IPS-NIHi11 (cell line): ENCODE data around the gene TAX1BP3.
"Not testable (repeated sequence)": the region's sequence is repeated elsewhere in the genome, so short reads cannot be mapped to it uniquely, and the experiment has no call there.

Experiments used
- DNase-seq: peaks from one replicate; pipeline ENCODE4 v3.0.0; 2012; ENCODE audit warnings: mixed read lengths, low spot score

TAX1BP3 gene, protein sequence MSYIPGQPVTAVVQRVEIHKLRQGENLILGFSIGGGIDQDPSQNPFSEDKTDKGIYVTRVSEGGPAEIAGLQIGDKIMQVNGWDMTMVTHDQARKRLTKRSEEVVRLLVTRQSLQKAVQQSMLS

DNA sequence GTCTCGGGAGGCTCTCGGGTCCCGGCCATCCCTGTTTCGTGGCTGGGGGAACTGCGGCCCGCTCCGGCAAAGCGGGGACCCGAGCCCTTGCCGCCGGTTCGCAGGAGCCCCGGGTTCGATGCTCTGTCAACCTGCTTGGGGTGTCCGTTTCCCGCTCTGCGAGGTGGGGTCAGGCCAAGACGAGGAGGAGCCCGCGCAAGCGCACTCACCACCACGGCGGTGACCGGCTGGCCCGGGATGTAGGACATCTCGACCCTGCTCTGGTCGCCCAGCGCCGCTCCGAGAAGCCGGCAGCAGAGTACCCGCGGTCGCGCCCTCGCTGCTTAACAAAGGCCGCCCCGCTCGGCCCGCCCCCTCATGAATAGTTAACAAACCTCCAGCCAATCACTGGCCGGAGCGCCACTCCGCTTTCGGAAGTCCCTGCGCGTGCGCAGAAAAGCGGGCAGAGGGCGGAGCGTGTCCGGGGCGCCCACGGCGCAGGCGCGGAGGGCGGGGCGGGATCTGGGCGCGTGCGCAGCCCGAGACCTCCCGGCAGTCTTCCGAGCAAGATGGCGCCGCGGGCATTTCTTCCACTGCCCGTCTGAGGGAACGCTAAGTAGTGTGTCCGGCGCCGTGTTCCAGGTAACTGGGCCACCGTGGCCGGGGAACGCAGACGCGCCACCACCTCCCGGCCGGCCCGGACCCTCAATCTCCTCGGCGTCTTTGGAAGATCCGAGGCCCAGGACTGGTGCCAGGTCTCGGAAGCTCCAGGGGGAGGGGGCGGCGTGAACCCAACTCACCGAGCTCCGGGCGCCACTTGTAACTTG lies at the start of gene TAX1BP3, which contains the start of gene EMC6:
TAX1BP3 (minus strand) TSS at position 300 of the 806 bp plus-strand sequence; CDS start at position 248, 52 bp downstream.
EMC6 (plus strand) TSS at position 534 of the 806 bp plus-strand sequence. CDS start 335 bp downstream, outside the sequence.
- peak; percentile 99 for DNase-seq

DNA sequence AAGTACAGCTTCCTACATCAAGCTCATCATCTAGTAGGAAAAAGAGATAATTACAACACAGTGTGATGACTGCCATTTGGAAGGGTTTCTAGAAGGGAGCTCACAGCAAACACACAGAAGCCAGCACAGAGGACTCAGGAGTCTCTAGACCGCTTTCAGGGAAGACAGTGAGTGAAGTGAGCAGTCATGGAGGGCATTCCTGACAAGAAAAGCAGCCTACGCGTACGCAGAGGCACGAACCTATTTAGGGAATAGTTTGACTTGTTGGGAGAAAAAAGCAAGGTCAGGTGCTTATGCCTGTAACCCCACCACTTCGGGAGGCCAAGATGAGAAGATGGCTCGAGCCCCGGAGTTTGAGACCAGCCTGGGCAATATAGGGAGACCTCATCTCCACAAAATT lies 46.9 kb upstream of the TAX1BP3 start:
- DNase-seq = no peak

DNA sequence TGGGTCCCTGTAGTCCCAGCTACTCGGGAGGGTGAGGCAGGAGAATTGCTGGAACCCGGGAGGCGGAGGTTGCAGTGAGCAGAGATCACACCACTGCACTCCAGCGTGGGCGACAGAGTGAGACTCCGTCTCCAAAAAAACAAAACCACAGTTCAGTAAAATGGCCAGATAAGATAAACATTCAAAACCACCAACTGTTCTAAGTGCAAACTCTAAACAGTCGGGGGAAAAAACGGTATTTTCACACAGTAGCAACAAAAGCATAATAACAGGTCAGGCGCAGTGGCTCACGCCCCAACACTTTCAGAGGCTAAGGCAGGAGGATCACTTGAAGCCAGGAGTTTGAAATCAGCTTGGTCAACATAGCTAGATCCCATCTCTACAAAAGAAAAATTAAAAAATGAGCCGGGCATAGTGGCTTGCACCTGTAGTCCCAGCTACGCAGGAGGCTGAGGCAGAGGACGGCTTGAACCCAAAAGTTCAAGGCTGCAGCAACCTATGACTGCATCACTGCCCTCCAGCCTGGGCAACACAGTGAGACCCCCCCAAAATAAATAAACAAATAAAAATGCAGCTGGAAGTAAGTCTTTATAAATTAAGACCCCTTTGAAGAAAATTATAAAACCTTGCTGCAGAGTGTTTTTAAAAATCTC lies 44.6 kb upstream of the TAX1BP3 start:
- no peak for DNase-seq

DNA sequence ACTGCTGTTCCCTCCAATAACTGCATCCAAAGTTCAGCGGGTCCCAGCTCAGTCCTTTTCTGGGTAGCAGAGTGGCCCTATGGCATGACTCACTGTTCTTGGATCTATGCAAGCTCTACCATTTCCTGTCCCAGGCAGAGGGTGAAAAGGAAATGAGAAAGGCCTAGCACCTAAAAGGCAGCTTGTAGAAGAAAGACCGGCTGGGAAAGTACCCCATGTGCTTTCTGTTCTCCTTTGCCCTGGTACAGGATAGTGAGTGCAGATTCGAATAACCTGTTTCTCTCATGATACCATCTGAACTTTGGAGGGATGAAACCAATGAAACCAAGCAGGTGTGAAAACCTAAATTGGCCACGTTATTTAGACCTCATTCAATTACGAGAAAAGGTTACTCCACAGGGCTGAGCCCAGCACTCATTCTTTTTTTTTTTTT lies 42.6 kb upstream of the TAX1BP3 start:
- no peak for DNase-seq

DNA sequence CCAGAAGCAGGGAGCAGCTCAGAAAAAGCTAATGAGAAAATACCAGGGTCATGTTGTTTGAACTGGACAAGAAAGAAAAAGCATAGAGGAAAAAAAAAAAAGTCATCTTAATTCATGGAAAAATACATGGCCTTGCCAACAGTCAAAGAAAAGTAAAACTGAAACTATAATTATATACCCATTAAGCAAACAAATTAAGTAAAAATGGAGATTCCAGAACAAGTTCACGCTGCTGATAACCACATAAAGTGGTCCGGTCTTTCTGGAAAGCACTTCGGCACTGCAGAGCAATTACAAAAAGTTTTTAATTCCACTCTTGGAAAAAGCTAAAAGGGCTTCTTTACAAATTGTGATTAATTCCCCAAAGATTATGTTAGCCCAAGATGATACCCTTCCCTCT lies 40.0 kb upstream of the TAX1BP3 start:
- DNase-seq = no peak

DNA sequence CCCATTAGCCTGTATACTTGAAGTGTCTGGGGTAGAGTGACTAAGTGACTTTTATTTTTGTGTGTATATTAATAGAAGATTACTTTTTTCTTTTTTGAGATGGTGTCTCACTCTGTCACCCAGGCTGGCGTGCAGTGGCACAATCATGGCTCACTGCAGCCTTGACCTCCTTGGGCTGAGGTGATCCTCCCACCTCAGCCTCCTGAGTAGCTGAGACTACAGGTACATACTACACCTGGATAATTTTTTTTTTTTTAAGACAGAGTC lies 37.3 kb upstream of the TAX1BP3 start:
- DNase-seq = not testable (repeated sequence)

DNA sequence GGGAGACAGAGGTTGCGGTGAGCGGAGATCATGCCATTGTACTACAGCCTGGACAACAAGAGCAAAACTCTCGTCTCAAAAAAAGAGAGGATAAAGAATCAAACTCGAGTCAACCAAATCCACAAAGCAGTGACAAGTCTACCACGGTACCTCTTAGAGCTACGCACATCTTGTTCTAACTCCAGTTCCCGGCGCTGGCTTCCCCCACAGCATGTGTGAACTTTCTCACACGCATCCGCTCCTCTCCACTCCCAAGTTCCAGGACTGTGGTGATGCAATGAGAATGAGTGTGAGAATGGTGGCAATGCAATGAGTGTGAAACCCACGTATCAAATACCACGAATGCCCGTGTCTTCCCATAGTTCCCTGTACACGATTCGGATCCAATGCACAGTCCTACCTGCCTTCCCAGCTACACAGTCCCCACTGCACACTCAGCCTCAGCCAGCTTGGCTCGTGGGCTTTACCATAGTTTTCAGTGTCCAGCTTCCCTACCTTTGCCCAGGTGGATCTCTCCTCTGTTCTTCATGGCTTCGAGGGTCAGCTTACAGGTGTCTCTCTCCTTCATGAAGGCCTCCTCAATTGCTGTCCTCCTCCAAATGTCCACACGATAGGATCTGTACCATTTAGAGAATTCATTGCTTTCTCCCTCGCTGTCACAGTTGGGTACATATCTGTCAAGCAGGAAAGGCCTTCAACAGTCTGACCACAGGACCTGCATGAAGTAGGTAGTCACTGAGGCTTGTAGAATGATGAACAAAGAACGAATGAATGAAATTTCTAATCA lies 36.7 kb upstream of the TAX1BP3 start:
- no peak for DNase-seq

DNA sequence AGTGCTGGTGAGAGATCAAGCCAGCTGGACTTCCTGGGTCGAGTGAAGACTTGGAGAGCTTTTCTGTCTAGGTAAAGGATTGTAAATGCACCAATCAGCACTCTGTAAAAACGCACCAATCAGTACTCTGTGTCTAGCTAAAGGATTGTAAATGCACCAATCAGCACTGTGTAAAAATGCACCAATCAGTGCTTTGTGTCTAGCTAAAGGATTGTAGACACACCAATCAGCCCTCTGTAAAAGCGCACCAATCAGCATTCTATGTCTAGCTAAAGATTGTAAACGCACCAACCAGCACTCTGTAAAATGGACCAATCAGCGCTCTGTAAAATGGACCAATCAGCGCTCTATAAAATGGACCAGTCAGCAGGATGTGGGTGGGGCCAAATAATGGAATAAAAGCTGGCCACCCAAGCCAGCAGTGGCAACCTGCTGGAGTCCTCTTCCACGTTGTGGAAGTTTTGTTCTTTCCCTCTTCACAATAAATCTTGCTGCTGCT lies 33.7 kb upstream of the TAX1BP3 start:
- DNase-seq = not testable (repeated sequence)

DNA sequence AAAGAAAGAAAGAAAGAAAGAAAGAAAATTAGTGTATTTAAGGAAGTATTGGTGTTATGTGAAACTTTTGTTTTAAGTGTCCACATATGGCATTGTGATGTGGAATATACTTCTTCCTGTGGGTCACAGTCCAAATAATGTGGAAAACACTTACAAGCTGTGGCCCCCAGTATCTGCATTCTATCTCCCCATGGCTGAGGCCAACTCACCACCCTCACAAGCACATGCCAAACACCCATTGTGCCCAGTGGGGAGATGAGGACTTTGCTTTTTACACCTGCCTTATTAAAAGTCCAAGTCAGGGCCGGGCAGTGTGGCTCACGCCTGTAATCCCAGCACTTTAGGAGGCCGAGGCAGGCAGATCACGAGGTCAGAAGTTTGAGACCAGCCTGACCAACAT lies 31.6 kb upstream of the TAX1BP3 start:
- DNase-seq = no peak

DNA sequence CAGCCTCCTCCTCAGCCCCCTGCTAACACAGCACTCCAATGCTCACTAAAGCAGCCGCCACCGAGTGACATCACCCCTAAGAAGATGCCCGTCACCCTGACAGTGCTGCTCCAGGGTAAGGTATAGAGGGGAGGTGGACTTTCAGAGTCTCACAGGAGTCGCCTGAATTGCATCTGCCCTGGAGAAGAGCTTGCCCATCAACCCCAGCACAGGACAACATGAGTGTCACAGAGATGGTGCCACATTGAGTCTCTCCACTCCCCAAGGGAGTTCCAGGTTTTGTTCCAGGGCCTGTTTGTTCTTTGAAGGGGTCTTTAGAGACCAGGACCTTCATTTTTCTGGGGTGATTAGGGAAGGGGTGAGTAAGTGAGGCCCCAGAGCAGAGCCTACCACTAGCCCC lies 29.8 kb upstream of the TAX1BP3 start:
- DNase-seq = no peak

DNA sequence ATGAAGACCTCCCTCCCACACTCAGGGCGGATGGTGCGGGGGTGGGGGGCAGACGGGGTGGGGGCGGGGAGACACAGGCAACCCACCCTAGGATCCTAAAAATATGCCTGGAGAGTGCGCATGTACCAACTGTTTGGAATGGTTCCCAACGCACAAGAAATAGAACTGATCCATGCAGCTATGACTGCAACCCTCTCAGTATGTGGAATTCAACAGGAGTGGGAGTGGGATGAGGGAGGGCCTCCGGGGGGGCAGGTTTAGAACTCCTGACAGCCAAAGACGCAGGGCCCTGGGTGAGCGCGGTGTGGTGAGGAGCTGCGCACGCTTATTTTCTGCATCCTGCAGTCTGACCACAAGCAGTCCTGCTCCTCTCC lies 28.7 kb upstream of the TAX1BP3 start:
- DNase-seq = no peak

DNA sequence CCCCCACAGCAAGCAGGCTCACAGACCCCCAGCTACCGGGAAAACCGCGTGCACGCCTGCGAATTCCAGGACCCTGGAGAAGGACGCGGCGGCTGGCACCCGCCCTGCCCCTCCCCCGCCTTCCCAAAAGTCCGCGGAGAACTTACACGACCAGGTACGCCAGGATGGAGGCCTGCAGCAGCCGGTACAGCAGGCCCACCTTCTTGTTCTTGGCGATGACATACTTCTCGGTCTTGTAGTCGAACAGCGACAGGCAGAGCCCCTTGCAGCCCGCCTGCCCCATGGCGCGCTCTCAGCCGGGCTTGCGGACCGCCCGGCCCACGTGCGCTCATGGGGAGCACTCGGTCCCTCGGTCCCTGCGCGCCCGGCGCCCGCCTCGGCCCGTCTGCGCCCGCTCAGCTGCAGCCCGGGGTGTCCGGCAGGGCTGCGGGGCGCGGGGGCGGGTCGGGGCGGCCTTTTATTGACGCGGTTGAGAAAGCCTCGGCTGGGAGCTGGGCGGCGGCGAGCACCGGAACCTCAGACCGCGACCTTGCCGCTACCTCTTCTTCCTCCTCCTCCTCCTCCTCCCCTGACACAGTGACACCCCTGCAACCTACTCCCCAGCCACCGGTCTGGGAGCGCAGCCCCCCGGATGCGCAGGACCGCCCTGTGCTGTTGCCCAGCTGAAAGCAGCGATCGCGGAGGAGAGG lies 27.5 kb upstream of the TAX1BP3 start, which contains the start of gene P2RX5:
P2RX5 (minus strand) TSS at position 433 of the 689 bp plus-strand sequence; CDS start at position 283, 150 bp downstream.
- peak; percentile 76 for DNase-seq

DNA sequence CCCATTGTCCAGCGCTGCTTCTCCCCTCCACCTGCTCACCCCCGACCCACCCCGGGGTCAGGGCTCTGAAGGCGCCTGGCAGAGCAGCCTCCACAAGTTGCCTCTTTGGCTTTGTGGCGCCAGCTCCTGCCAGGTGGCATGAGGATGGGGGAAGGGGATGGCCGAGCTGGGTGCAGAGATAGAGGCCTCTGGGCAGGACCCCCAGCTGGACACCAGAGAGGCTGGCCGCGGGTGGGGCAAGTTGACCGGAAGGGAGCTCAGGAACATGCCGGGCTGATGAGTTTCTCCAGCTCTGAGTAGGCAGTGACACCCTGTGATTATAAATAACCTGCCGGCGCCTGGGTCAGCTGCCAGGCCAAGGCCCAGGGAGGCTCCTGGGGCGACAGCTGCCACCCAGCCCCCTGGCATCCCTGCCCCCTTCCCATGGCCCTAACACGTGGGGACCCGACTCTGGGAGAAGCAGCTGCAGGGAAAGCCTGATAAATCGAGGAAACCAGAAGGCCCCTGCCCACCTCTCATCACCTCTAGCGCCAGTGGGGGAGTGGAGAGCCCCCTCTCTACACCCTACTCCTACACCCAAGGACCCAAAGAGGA lies 26.8 kb upstream of the TAX1BP3 start:
- no peak for DNase-seq

DNA sequence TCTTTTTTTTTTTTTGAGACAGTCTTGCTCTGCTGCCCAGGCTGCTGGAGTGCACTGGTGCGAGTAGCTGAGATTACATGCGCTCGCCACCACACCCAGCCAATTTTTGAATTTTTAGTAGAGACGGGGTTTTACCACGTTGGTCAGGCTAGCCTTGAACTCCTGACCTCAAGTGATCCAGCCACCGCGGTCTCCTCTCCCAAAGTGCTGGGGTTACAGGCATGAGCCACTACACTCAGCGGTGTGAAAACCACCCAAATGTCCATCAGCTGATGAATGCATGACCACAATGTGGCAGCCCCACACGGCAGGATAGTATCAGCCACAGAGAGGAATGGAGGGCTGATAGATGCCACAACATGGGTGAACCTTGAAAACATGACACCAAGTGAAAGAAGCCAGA lies 25.5 kb upstream of the TAX1BP3 start:
- DNase-seq = no peak

DNA sequence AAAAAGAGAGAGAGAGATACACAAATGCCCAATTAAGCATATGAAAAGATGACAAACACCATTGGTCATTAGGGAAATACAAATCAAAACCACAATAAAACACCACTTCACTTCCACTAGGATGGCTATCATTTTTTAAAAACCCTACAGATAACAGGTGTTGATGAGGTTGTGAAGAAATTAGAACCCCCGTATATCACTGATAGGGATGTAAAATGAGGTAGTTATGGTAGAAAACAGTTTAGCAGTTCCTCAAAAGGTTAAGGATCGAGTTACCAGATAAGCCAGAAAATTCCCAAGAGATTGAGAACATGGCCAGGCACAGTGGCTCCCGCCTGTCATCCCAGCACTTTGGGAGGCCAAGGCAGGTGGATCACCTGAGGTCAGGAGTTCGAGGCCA lies 24.8 kb upstream of the TAX1BP3 start:
- DNase-seq = no peak

DNA sequence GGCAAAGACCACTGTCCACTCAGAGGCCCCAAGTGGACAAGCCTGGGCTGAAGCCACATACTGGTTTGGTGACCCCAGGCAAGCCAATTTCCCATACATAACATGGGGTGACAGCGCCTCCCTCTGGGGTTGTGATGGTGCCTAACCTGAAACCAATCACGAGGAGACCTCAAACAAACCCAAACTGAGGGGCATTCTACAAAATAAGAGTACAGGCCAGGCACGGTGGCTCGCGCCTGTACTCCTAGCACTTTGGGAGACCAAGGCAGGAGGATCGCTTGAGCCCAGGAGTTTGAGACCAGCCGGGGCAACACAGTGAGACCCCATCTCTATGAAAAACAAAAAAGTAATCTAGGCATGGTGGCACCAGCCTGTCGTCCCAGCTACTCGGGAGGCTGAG lies 24.0 kb upstream of the TAX1BP3 start:
- DNase-seq = no peak

DNA sequence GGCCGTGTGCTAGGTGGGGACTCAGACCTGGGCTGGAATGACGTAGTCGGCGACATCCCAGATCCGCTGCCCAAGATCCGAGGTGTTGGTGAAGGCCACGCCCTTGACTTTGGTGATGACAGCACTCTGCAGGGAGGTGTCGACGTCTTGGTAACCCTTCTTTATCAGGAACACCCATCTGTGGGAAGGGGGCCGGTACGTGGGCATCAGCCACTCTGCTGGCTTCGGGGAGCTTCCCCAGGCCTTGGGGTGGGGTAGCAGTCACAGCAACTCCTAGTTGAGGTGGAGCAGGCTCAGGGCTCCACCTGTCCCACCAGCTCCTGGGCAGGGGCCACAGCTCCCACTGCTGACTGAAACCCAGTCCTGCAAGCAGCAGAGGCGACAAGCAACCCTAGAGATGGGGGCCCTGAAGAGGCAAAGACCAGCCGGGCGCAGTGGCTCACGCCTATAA lies 23.3 kb upstream of the TAX1BP3 start:
- DNase-seq = peak; percentile 43

DNA sequence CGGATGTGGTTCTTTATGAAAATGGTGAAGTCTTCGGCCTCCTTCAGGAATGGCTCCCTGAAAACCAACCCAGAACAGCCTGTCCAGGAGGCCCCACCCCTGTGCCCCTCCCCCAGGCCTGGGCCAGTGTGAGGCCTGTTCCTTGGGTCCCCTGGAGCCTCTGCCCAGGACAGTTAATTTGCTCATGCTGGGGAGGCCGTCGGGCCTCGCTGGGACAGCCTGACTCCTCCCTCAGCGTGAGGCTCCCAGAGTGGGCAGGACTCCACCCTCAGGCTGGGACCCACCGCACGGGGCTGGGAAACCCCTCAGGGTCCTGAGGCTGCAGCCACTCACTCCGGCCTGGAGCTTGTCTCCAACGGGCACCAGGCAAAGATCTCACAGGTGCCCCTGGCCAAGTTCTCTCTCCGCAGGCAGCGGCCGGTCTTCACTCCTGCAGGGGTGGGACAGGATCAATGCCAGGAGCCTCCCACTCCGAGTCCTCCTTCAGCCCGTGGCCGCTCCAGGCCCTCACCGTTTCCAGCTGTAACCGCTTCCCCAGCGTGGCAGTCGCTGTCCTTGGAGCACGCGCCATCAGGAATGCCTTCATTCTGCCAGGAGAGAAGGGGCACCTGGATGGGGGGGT lies 21.8 kb upstream of the TAX1BP3 start:
- DNase-seq = no peak

DNA sequence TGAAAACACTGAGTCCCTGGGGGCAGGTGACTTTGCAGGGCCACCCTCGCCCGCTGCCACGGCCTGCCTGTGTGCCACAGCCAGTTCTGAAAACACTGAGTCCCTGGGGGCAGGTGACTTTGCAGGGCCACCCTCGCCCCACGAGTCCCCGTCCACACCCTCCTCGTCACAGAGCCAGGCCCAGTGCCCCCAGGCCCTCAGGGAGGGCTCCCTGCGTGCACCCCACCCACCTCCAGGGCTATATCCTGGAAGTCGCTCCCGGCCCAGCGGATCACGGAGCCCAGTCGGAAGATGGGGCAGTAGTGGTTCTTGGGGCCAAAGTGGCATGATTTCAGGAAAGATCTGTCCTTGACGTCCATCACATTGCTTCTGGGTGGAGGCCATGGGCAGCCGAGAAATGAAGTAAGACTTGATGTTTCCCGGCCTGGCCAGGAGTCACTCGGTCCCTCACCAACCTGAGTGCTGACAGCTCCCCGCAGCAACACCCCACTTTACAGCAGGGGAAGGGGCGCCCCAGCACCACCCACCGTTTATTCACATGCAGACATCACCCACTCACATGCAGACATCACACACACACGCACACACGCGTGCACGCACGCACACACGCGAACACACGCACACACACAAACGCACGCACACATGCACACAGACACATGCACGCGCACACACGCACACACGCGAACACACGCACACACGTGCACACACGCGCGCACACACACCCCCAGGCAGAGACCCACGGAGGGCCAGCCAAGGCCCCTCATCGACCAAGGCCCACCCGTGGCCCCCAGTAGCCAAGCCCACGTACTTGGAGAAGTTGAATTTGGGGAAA lies 21.1 kb upstream of the TAX1BP3 start:
- no peak for DNase-seq

DNA sequence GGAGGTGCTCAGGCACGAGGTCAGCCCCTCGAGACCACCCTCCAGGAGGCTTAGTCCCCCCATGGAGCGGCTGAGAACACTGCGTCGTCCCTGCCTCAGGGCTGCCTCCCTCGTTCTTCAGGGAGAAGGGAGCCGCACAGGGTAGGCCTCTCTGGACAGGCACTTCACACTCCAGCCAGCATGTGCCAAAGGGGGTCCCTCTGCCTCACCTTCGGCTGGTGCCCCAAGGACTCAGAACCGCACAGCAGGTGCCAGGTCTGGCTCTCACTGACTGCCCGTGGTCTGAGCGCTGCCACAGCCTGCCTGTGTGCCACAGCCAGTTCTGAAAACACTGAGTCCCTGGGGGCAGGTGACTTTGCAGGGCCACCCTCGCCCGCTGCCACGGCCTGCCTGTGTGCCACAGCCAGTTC lies 20.5 kb upstream of the TAX1BP3 start:
- DNase-seq = no peak
